Breast epithelium (tissue), 3 donors: Measurements from ENCODE around the gene TMEM243.

Source experiments
- CTCF ChIP-seq, 3 donors: fragments of 450-650 bp; IDR thresholded peaks; one replicate each; pipeline ENCODE4 v1.5.1; 2016 to 2017; ENCODE audit warnings: antibody characterized with exemption in 3 of 3, mild to moderate bottlenecking in 3 of 3, moderate library complexity in 3 of 3
- POLR2A ChIP-seq: fragments of 450-650 bp; IDR thresholded peaks from one replicate; pipeline ENCODE4 v1.6.1; 2016; ENCODE audit warnings: antibody characterized with exemption, mild to moderate bottlenecking, moderate library complexity

- no peak for TF ChIP-seq POLR2A
- no peak for TF ChIP-seq CTCF (IDR thresholded peaks at IDR 0.05)
Observed at GRCh38 chr7:87152897-87153641, 66.5 kb downstream of the TMEM243 start.
